Breast epithelium (tissue), 4 donors: ENCODE measurements around the gene CLDN11. TPM values are rescaled to one million over a fixed set of nuclear protein-coding genes. Genes with fewer than 3 reads are reported as not detected.

ENCODE experiments used
- DNase-seq, 2 donors: peaks; one replicate each; pipeline ENCODE4 v3.0.0-alpha.2; 2019; ENCODE audit warnings: low spot score in 2 of 2
- H3K27ac ChIP-seq, 2 donors: fragments of 200-600 bp; sonication (generic) in 1 of 2; one replicate each; pipeline ENCODE4 v1.5.1; 2016 to 2019; ENCODE audit warnings: mild to moderate bottlenecking in 1 of 2
- H3K27me3 ChIP-seq, 2 donors: fragments of 200-600 bp; sonication (generic) in 1 of 2; one replicate each; pipeline versions ENCODE4 v1.5.1 to v1.6.0; 2017 to 2019; ENCODE audit warnings: control low read depth in 1 of 2, mild to moderate bottlenecking in 1 of 2
- H3K36me3 ChIP-seq: fragments of 200-600 bp; one replicate; pipeline ENCODE4 v1.5.1; 2019
- H3K4me1 ChIP-seq, 2 donors: fragments of 200-600 bp; sonication (generic); one replicate each; pipeline ENCODE4 v1.5.1; 2016 to 2019; ENCODE audit warnings: control low read depth in 1 of 2
- H3K4me3 ChIP-seq, 3 donors: fragments of 200-600 bp; sonication (generic); 1 replicate in 2 of 3; 2 replicates in 1 of 3; pipeline ENCODE4 v1.5.1; 2016 to 2019; ENCODE audit warnings: mild to moderate bottlenecking in 3 of 3, moderate library complexity in 2 of 3
- H3K9me3 ChIP-seq, 2 donors: fragments of 200-600 bp; sonication (generic) in 1 of 2; one replicate each; pipeline ENCODE4 v1.5.1; 2016 to 2019; ENCODE audit warnings: control low read depth in 1 of 2
- CTCF ChIP-seq, 3 donors: fragments of 450-650 bp; IDR thresholded peaks; one replicate each; pipeline ENCODE4 v1.5.1; 2016 to 2017; ENCODE audit warnings: antibody characterized with exemption in 3 of 3, mild to moderate bottlenecking in 3 of 3, moderate library complexity in 3 of 3
- POLR2A ChIP-seq: fragments of 450-650 bp; IDR thresholded peaks from one replicate; pipeline ENCODE4 v1.6.1; 2016; ENCODE audit warnings: antibody characterized with exemption, mild to moderate bottlenecking, moderate library complexity
- POLR2AphosphoS5 ChIP-seq, 3 donors: sonication (generic); formaldehyde crosslinking; IDR thresholded peaks; one replicate each; pipeline ENCODE4 v1.6.1; 2017; ENCODE audit warnings: antibody characterized with exemption in 3 of 3
- intact Hi-C: fragments of 100-400 bp; cut with DNase I; formaldehyde crosslinking; loops from one replicate; pipeline ENCODE4 v1.15.1; 2023; ENCODE audit warnings: low total_unique reads
- total RNA-seq, 3 donors: library from RNA; depleted of rRNA; stranded (reverse); fragments of >200 nt; gene quantifications; one replicate each; pipeline ENCODE4 v1.1.0, GENCODE V29; 2016

CLDN11 gene
- total RNA-seq, 3 donors from 2014 or later = 8.2 to 48.4 (median 28.8) TPM

GRCh38 chr3:170467571-170468147, 49.0 kb downstream of the CLDN11 start:
- Histone ChIP-seq H3K9me3 (no peaks in the 10 kb centered on the region), H3K4me3 (no peak overlapping the region), H3K27ac (peak overlapping the region in 1 of 2 donors; percentile 45), H3K36me3 (no peaks in the 10 kb centered on the region), H3K27me3 (no peaks in the 10 kb centered on the region), H3K4me1 (peaks cover 0 to 4% of the 10 kb centered on the region in 2 donors)
- DNase-seq = no peak
- intact Hi-C loops = no loop called here
- TF ChIP-seq POLR2AphosphoS5 (IDR thresholded peaks at IDR 0.05) (no peak), POLR2A (no peak), CTCF (IDR thresholded peaks at IDR 0.05) (no peak)

- no peak for TF ChIP-seq POLR2A
- TF ChIP-seq CTCF (IDR thresholded peaks at IDR 0.05) = no peak
- no peak for TF ChIP-seq POLR2AphosphoS5 (IDR thresholded peaks at IDR 0.05)
- peak overlapping the region; percentile 58 to 69 for H3K27ac ChIP-seq
- no peaks in the 10 kb centered on the region for H3K9me3 ChIP-seq
- no peak for DNase-seq
- no peaks in the 10 kb centered on the region for H3K27me3 ChIP-seq
- H3K4me3 ChIP-seq = no peak overlapping the region
- peaks cover 0 to 4% of the 10 kb centered on the region in 2 donors for H3K4me1 ChIP-seq
- intact Hi-C loops = loop anchor here (1.0 kb wide), 1 partner anchor 27 kb away; no protein-coding TSS in a partner anchor
- no peaks in the 10 kb centered on the region for H3K36me3 ChIP-seq
Observed at GRCh38 chr3:170469151-170470062, 50.7 kb downstream of the CLDN11 start.

DNA sequence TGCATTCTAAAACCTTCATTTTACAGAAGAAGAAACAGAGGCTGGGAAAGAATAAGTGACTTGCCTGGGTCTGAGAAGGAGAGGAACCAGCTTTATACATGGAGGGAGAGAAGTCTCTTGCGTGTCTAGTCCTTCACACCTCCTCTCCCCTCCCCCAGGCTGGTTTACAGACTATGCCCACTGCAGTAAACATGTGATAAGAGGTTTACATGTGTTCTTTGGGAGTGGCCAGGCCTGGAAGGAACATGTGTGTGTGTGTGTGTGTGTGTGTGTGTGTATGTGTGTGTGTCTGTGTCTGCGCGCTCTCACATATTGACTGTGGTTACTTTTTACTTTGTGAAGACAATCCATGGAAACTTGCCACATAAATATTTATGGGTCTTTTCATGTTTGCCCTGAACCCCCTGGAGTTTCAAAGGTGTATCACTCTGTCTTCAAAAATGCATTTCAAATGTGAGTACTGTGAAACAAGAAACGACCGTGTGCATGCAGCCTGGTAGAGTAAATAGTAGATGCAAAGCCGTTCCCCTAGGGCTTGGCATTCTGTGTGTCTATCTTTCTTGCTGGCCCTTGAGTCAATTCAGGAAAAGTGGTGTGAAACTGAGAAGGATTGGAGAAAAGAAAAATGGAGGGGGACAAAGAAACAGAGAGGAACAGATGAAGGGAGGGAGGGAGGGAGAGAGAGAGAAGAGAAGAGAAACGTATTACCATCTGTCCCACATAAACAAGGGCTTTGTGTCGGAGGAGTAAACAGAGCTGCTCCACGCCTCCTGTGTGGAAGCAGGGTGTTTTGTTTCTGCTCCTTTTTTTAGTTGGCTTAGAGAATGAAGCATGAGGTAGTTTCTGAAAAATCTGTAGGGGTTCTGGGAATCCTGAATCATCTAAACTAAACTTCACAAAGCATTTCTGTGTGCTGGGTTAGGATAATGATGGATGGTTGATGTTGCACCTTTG, 51.7 kb downstream of the CLDN11 start:
- peaks cover 0 to 4% of the 10 kb centered on the region in 2 donors for H3K4me1 ChIP-seq
- H3K27me3 ChIP-seq = no peaks in the 10 kb centered on the region
- TF ChIP-seq POLR2AphosphoS5 (IDR thresholded peaks at IDR 0.05) (no peak), CTCF (IDR thresholded peaks at IDR 0.05) (no peak), POLR2A (no peak)
- no peak overlapping the region for H3K4me3 ChIP-seq
- no peaks in the 10 kb centered on the region for H3K9me3 ChIP-seq
- intact Hi-C loops = loop anchor here (1.0 kb wide), 1 partner anchor 28 kb away; no protein-coding TSS in a partner anchor
- H3K36me3 ChIP-seq = no peaks in the 10 kb centered on the region
- no peak for DNase-seq
- peak overlapping the region; percentile 58 to 69 for H3K27ac ChIP-seq

GRCh38 chr3:170471149-170471548, 52.5 kb downstream of the CLDN11 start:
- Histone ChIP-seq H3K27ac (peak overlapping the region in 1 of 2 donors; percentile 69), H3K9me3 (no peaks in the 10 kb centered on the region), H3K36me3 (no peaks in the 10 kb centered on the region), H3K4me3 (no peak overlapping the region), H3K27me3 (no peaks in the 10 kb centered on the region), H3K4me1 (peaks cover 0 to 4% of the 10 kb centered on the region in 2 donors)
- intact Hi-C loops = no loop called here
- no peak for DNase-seq
- TF ChIP-seq POLR2AphosphoS5 (IDR thresholded peaks at IDR 0.05) (no peak), POLR2A (no peak), CTCF (IDR thresholded peaks at IDR 0.05) (no peak)
